Measurements from ENCODE around the gene FKBP14.

The FKBP14 gene

GRCh38 chr7:29988424-29989256 is 37.9 kb downstream of the FKBP14 start:
- TF ChIP-seq, protein P1, sequence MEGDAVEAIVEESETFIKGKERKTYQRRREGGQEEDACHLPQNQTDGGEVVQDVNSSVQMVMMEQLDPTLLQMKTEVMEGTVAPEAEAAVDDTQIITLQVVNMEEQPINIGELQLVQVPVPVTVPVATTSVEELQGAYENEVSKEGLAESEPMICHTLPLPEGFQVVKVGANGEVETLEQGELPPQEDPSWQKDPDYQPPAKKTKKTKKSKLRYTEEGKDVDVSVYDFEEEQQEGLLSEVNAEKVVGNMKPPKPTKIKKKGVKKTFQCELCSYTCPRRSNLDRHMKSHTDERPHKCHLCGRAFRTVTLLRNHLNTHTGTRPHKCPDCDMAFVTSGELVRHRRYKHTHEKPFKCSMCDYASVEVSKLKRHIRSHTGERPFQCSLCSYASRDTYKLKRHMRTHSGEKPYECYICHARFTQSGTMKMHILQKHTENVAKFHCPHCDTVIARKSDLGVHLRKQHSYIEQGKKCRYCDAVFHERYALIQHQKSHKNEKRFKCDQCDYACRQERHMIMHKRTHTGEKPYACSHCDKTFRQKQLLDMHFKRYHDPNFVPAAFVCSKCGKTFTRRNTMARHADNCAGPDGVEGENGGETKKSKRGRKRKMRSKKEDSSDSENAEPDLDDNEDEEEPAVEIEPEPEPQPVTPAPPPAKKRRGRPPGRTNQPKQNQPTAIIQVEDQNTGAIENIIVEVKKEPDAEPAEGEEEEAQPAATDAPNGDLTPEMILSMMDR (IDR thresholded peaks at IDR 0.05; ENCODE audit: low read depth, low read length, poor library complexity, severe bottlenecking): no peak
- TF ChIP-seq EZH2phosphoT487 (IDR thresholded peaks at IDR 0.05; ENCODE audit: borderline replicate concordance, low read length): no peak
- H3K27ac ChIP-seq (ENCODE audit: low read depth, low read length): peak overlapping the region; percentile 71

DNA sequence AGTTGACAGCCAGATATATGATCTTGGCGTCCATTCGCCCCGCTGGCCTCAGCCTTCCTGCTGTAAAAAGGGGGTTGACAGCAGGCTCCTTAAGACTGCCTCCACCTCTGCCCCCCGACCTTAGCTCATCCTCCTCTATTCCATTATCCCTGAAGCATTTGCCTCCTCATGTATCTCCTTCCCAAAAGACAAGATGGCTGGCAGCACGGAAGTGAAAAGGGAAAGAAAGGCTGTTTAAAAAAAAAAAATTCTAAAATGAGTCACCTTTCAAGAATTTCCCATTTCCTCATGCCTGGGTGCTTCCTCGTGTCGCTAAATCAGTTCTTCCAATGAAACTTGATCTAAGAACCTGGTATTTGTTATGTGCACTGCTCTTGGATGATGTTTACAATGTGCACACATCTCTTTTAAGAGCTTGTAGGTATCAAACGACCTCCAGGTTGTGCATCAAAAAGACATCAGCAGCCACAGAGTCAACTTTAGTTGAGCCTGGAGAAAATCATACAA is 38.6 kb downstream of the FKBP14 start:
- peaks cover 48% of the 10 kb centered on the region for H3K4me1 ChIP-seq (ENCODE audit: control insufficient read depth, low read length)
- TF ChIP-seq, protein P1 (IDR thresholded peaks at IDR 0.05; ENCODE audit: low read depth, low read length, poor library complexity, severe bottlenecking): no peak
- TF ChIP-seq EZH2phosphoT487 (IDR thresholded peaks at IDR 0.05; ENCODE audit: borderline replicate concordance, low read length): no peak
- H4K20me1 ChIP-seq (ENCODE audit: control insufficient read depth, insufficient read depth, low read depth, low read length): no peaks in the 10 kb centered on the region
- no peaks in the 10 kb centered on the region for H3K27me3 ChIP-seq (ENCODE audit: control insufficient read depth, low read length)
- peaks cover 34% of the 10 kb centered on the region for H3F3A ChIP-seq (ENCODE audit: control insufficient read depth, insufficient read depth)
- no peaks in the 10 kb centered on the region for H3K9me2 ChIP-seq (replicated peaks; ENCODE audit: control insufficient read depth, low read length)
- peak overlapping the region; percentile 70 for H3K4me2 ChIP-seq (ENCODE audit: low read length)
- H3K36me3 ChIP-seq (ENCODE audit: control insufficient read depth, low read length): no peaks in the 10 kb centered on the region
- H3K27ac ChIP-seq (ENCODE audit: low read depth, low read length): peak overlapping the region; percentile 71
- no peaks in the 10 kb centered on the region for H3K9me3 ChIP-seq (ENCODE audit: control insufficient read depth, insufficient read depth, low read length)
- H3K4me3 ChIP-seq (ENCODE audit: low read length): peak overlapping the region; percentile 94
- peaks cover 67% of the 10 kb centered on the region for H3K79me2 ChIP-seq (ENCODE audit: control insufficient read depth, low read length)

More at GRCh38 chr7:29988424-29989256, 37.9 kb downstream of the FKBP14 start:
- peak overlapping the region; percentile 94 for H3K4me3 ChIP-seq (ENCODE audit: low read length)
- no peaks in the 10 kb centered on the region for H4K20me1 ChIP-seq (ENCODE audit: control insufficient read depth, insufficient read depth, low read depth, low read length)
- H3K27me3 ChIP-seq (ENCODE audit: control insufficient read depth, low read length): no peaks in the 10 kb centered on the region
- H3F3A ChIP-seq (ENCODE audit: control insufficient read depth, insufficient read depth): peaks cover 34% of the 10 kb centered on the region
- H3K9me3 ChIP-seq (ENCODE audit: control insufficient read depth, insufficient read depth, low read length): no peaks in the 10 kb centered on the region
- H3K36me3 ChIP-seq (ENCODE audit: control insufficient read depth, low read length): no peaks in the 10 kb centered on the region
- no peaks in the 10 kb centered on the region for H3K9me2 ChIP-seq (replicated peaks; ENCODE audit: control insufficient read depth, low read length)
- peaks cover 48% of the 10 kb centered on the region for H3K4me1 ChIP-seq (ENCODE audit: control insufficient read depth, low read length)
- H3K79me2 ChIP-seq (ENCODE audit: control insufficient read depth, low read length): peaks cover 60% of the 10 kb centered on the region
- peak overlapping the region; percentile 70 for H3K4me2 ChIP-seq (ENCODE audit: low read length)

DNA sequence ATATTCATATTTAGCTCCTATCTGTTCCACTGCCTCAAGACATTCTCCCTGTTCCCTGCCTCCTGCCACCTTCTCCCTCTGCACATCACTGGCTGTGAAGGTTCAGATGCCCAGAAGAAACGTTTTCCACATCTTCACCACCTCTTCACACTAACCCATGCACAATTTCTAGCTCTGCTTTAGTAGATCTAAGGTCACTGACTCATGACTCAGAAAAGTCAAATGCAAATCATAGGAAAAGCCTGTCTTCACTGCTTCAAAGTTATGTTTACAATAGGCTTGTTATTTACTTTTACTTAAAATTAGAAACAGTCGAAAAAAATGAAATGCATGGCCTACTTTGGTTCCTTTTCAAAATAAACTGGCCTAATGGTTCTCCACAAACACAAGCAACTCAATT is 39.4 kb downstream of the FKBP14 start:
- H3F3A ChIP-seq (ENCODE audit: control insufficient read depth, insufficient read depth): peaks cover 34% of the 10 kb centered on the region
- H3K9me2 ChIP-seq (replicated peaks; ENCODE audit: control insufficient read depth, low read length): no peaks in the 10 kb centered on the region
- TF ChIP-seq, protein P1 (IDR thresholded peaks at IDR 0.05; ENCODE audit: low read depth, low read length, poor library complexity, severe bottlenecking): no peak
- no peak for TF ChIP-seq EZH2phosphoT487 (IDR thresholded peaks at IDR 0.05; ENCODE audit: borderline replicate concordance, low read length)
- H3K27ac ChIP-seq (ENCODE audit: low read depth, low read length): peak overlapping the region; percentile 71
- peaks cover 75% of the 10 kb centered on the region for H3K79me2 ChIP-seq (ENCODE audit: control insufficient read depth, low read length)
- H3K9me3 ChIP-seq (ENCODE audit: control insufficient read depth, insufficient read depth, low read length): no peaks in the 10 kb centered on the region
- peaks cover 48% of the 10 kb centered on the region for H3K4me1 ChIP-seq (ENCODE audit: control insufficient read depth, low read length)
- peaks cover under 1% of the 10 kb centered on the region; the same call in 1 of the 2 replicates for H4K20me1 ChIP-seq (ENCODE audit: control insufficient read depth, insufficient read depth, low read depth, low read length)
- H3K27me3 ChIP-seq (ENCODE audit: control insufficient read depth, low read length): no peaks in the 10 kb centered on the region
- 0 out of 2 replicates have a peak, but pooled peaks cover 1% of the 10 kb centered on the region for H3K36me3 ChIP-seq (ENCODE audit: control insufficient read depth, low read length)
- peak overlapping the region; percentile 70 for H3K4me2 ChIP-seq (ENCODE audit: low read length)
- H3K4me3 ChIP-seq (ENCODE audit: low read length): peak overlapping the region; percentile 94
